ENCODE data around the gene TMBIM6.

DNA sequence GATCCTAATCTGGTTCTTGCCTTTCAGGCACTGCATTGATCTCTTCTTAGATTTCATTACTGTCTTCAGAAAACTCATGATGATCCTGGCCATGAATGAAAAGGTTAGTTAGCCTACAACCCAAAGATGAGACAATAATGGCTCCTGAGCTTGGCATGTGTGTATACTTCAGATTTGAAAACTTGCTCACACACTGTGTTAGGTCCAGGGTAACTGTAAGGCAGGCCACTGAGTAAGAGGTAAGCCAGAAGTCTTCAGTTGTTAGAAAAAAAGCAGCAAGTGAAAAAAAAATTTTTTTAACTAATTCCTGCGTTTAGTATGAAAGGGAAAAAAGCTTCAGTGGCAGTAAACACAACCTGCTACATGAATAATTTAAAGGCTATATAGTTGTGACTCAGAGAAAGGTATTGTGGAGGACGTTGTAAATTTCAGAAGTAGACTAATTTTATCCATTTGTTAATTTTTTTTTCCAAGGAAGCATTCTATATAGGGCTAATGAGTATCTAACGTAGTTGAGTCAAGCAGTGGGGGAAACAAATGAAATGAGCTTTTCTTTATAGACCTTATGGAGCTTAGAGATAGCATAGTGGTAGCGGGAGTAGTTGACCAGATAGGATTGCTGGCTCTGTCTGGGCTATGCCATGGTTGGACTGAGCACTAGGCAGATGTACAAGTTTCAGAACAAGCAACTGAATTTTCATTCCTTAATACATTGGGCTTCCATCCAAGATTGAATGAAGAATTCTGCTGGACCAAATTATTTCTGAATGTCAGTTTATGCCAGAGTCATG is 20.5 kb downstream of the TMBIM6 start:
- TF ChIP-seq CTCF (IDR thresholded peaks at IDR 0.05 in 4 of 5, conservative IDR thresholded peaks at IDR 0.05 in 1 of 5) (no peak), POLR2A (IDR thresholded peaks at IDR 0.05) (no peak)
